ENCODE measurements around the gene CELF4.

Gene CELF4

GRCh38 chr18:37254973-37255372, 310.6 kb downstream of the CELF4 start:
- no peak for DNase-seq (ENCODE audit: low read depth)

DNA sequence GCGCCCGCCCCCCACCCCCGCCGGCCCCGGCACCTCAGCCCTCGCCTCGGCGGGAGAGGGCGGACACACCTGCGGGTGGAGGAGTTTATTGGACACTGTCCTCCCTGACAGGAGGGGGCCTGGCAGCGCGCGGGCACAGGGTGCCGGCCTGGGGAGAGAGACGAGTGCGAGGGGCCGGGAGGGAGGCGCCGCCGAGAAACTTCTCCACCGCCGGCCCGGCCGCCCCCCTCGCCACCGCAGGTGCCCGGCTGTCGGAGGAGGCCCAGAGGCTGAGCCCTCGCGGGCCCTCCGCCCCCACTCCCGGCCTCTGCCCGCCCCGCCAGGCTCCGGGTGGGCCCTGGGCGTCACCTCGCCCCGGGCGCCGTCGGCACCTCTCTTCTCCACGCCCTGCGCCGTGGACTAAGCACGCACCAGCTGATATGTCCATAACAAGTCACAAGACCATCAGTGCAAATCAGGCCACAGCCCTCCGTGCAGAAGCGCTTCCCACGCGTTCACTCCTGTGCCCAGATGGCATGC, 311.3 kb downstream of the CELF4 start:
- DNase-seq (ENCODE audit: low read depth), result no peak

- no peak for DNase-seq (ENCODE audit: low read depth)
Measured at GRCh38 chr18:37253394-37254235, 312.0 kb downstream of the CELF4 start.

DNA sequence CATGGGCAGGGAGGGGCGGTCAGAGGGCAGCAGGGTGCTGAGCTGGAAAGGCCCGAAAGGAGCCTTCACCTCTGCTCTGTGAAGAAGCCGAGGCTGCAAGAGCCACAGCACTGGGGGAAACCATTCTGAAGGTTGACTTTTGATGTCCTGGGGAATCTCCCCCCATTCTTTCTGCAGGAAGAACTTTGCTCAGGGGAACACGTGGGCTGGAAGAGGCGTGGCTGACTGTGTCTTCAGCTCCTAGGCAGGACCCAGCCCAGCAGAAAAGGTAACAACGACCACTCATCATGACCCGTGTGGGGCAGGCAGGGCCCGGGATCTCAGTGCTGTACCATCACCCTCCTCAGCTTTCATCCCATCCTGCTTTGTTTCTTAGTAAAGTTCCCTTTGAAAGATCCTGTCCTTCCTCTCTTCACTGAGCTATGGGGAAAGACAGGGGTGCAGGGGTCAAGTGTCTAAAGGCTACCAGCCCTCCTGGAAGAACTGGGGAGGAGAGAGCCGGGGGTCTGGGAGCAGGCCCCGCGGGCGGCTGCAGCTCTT, 312.7 kb downstream of the CELF4 start:
- DNase-seq (ENCODE audit: low read depth), result no peak

DNA sequence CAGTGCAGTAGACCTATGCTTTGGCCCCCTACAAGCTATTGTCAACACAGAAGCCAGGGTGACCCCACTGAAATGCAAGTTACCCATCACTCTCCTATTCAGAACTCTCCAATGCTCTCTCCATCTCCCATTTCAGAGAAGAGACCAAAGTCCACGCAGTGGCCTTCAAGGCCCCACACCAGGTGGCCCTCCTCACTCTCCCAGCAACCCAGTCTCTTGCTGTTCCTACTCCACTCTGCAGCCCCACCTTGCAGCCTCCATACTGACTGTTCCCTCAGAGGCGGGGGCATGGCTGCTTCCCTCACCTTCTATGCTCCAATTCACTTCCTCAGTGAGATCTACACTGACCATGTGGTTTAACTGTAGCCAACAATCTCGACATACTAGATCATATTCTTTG, 313.3 kb downstream of the CELF4 start:
- DNase-seq (ENCODE audit: low read depth), result no peak

GRCh38 chr18:37251679-37252078, 313.9 kb downstream of the CELF4 start:
- DNase-seq (ENCODE audit: low read depth), result no peak

DNA sequence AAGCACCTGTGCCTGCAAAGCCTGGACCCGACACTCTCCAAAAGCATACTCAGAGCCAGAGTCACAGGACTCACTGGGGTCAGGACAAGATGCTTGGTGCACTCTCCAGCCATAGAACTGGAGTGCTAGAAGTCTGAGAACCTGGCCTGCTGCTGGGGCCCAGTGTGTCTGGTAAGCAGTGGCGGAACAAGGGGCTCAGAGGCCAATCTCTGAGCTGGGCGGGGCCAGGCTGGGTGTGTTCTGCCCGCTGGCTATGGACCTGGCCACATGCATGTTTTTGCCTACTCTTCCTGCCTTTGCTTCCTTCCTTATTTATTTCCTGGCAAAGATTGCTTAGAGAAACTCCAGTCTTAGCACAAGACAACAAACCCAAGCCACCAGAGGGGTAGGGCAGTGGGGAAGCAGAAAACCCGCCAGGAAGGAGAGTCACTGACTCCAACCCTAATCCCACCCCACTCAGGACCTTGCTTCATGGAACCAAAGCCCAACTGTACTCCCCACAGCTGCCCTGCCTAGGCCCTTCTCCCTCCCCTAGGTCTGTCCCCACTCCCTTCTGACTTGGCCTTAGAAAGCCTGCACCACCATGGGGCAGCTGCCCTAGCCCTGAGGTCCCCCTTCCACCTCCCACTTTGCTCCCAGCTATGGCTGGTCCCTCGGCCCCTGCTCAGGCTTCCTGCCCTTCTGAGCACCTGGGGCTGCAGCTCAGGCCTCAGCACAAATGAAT, 315.5 kb downstream of the CELF4 start:
- no peak for DNase-seq (ENCODE audit: low read depth)

DNA sequence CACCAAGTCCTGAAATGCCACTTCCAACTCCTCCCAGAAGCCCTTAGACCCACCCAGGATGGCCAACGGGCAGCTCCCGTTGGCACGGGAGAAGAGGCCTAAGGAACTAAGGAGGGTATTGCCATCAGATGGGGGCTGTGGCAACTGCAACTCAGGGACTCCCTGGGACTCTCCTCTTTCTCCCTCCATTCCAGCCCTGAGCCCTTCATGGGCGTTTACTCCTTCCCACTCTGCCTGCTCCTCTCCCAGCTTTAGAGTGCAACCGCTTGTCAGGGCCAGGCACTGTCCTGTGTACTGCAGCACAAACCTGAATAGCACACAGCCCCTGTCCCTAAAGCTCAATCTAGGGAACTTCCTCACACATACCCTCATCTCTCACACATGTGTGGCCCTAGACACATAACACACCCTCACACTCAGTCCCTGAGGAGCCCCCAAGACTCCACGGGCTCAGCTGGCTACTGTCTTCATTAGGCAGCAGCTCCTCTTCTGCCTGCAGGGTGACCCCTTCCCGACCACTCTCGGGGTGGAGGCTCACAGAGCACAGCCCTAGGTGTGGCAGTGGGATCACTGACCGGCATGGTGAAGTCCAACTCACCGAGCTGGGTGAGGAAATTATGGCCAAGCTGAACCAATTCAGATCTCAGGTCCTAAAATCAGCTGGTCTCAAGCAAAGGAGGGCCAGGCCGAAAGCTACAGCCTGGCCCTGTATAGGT, 316.3 kb downstream of the CELF4 start:
- no peak for DNase-seq (ENCODE audit: low read depth)

GRCh38 chr18:37248281-37248680, 317.3 kb downstream of the CELF4 start:
- no peak for DNase-seq (ENCODE audit: low read depth)

GRCh38 chr18:37247497-37248161, 318.0 kb downstream of the CELF4 start:
- DNase-seq (ENCODE audit: low read depth), result no peak

GRCh38 chr18:37246779-37247340, 318.7 kb downstream of the CELF4 start:
- no peak for DNase-seq (ENCODE audit: low read depth)

GRCh38 chr18:37244618-37245017, 321.0 kb downstream of the CELF4 start:
- DNase-seq (ENCODE audit: low read depth), result no peak

DNA sequence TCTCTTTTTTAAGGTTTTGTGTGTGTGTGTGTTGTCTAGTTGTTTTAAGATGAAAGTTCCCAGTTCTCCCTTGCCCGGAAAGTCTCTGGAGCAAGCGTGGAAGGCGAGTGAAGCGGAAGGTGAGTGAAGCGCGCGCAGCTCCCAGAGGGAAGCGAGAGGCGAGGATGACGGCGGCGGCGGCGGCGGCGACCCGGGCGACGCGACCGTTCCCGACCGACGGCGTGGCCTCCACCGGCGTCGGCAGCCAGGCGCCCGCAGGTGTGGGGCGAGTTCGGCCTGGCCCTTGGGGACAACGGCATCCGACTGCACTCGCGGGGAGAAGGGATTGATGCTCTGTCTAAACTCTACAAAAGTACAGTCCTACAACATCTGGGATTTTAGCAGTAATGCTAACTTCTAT, 321.9 kb downstream of the CELF4 start:
- DNase-seq (ENCODE audit: low read depth), result no peak

DNA sequence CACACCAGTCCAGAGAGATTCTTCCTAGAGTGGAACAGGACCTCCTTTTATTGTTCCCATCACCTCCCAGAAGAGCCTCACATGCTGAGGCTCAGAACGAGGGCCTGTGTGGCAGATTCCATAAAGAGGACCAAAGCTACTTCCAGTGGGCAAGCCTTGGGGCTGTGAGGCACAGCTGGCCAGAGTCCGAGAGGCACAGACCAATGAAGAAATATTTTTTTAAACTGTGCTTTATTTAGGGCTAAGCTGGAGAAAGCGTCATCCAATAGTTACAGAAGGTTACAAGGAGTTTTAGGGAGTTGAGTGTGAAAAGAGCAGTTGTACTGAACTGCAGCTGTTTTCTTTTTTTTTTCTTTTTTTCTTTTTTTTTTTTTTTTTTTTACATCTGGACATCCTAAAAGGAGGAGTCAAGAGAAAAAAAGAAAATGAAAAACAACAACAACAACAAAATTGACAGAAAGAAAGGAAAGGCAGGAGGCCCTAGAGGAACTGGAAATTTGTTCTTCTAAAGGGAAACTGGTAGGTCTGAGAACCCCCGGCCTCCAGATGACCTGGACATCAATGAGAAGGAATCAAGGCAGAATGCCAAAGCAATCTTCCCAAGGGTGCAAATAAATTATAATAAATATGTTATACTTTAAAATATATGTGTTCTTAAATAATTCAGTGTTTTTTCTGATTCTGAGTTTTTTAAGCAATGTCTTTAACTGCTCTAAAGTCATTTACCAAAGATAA, 322.6 kb downstream of the CELF4 start:
- no peak for DNase-seq (ENCODE audit: low read depth)

DNA sequence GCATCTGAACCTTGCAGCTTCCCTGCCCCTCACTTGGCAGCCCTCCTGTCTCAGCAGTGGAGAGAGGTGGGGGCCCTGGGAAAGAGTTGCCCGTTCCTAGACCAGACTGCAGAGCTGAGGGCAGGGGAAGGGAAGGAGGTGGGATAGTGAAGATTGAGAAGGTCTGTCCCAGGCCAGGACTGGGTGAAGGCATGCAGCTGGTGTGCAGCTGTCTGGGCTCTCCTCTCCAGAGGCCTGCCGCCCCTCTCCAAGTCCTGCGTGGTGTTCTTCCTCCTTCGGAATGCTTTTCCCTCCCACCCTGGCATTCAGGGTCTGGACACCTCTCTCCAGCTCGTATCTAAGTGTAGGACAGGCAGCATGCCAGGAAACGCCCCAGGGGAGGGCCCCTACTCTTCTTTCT, 323.5 kb downstream of the CELF4 start:
- no peak for DNase-seq (ENCODE audit: low read depth)

- DNase-seq (ENCODE audit: low read depth), result no peak
Measured at GRCh38 chr18:37238282-37239108, 327.1 kb downstream of the CELF4 start.

GRCh38 chr18:37235583-37235982, 330.0 kb downstream of the CELF4 start:
- no peak for DNase-seq (ENCODE audit: low read depth)

DNA sequence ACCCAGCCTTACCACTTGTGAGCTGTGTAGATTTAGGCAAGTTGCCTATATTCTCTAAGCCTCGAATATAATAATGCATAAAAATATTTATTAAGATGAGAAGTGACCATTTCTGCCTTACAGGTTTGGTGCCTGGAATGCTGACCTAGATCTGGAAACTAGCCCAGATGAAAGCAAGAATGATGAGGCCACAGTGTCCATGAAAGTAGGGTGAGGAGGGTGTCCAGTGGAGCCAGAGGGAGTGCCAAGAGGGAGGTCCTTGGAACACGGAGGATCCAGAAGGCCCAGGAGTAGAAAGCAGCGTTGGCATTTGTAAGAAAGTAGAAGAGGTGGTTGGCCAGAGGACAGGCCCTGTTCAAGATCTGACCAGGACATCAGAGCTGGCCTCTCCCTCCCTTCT, 334.3 kb downstream of the CELF4 start:
- DNase-seq (ENCODE audit: low read depth), result no peak

DNA sequence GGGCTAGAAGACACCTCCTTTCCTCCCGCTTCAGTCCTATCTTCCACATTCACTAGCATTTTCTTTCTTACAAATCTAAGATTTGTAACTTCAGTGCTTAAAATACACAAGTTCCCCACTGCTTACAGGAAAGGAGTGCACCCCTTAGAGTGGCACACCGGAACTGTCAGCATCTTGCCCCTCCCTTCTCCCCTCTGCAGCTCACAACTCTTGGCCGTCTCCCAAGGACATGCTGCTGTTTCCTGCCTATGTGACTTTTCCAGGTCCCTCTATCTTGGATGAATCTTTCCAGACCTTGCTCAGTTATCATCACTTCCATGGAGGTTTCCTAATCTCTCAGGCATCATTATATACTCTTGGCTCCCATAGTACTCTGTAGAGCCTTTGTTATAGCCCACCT, 334.8 kb downstream of the CELF4 start:
- DNase-seq (ENCODE audit: low read depth), result no peak

GRCh38 chr18:37225279-37225678, 340.3 kb downstream of the CELF4 start:
- DNase-seq (ENCODE audit: low read depth), result no peak

Data from HS-5 (cell line).